ENCODE measurements around the gene CCL7. TPM values are rescaled to one million over a fixed set of nuclear protein-coding genes. Genes with fewer than 3 reads are reported as not detected.

The CCL7 gene
- total RNA-seq, 4 donors from 2014 or later, result 0.66 to 9.5 TPM; not detected in 2

- TF ChIP-seq CTCF (IDR thresholded peaks at IDR 0.05; ENCODE audit: low read depth), result no peak
These were observed 21.5 kb upstream of the CCL7 start for GRCh38 chr17:34248511-34249024.

GRCh38 chr17:34249061-34249460 lies 21.0 kb upstream of the CCL7 start:
- TF ChIP-seq CTCF (IDR thresholded peaks at IDR 0.05; ENCODE audit: low read depth), result no peak

DNA sequence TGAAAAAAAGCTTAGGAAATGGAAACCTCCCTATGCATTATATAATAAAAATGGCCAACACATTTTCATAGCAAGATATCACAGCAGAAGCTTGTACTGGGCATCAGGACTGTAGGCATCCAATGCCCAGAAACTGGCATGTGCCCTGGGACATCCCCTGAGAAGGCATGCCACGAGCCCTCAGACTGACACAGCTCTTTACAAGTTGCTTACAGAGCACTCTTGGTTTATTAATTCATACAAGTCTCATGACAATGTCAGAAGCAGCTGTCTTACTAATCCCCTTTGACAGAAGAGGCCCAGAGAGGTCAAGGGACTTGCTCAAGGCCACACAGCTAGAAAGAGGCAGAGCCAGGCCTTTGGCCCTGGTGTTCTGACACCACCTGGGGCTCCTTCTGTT lies 20.5 kb upstream of the CCL7 start:
- TF ChIP-seq CTCF (IDR thresholded peaks at IDR 0.05; ENCODE audit: low read depth), result no peak

GRCh38 chr17:34251186-34251585 lies 18.8 kb upstream of the CCL7 start:
- TF ChIP-seq CTCF (IDR thresholded peaks at IDR 0.05; ENCODE audit: low read depth), result no peak

- TF ChIP-seq CTCF (IDR thresholded peaks at IDR 0.05; ENCODE audit: low read depth), result no peak
These were observed 18.0 kb upstream of the CCL7 start for GRCh38 chr17:34252095-34252443.

DNA sequence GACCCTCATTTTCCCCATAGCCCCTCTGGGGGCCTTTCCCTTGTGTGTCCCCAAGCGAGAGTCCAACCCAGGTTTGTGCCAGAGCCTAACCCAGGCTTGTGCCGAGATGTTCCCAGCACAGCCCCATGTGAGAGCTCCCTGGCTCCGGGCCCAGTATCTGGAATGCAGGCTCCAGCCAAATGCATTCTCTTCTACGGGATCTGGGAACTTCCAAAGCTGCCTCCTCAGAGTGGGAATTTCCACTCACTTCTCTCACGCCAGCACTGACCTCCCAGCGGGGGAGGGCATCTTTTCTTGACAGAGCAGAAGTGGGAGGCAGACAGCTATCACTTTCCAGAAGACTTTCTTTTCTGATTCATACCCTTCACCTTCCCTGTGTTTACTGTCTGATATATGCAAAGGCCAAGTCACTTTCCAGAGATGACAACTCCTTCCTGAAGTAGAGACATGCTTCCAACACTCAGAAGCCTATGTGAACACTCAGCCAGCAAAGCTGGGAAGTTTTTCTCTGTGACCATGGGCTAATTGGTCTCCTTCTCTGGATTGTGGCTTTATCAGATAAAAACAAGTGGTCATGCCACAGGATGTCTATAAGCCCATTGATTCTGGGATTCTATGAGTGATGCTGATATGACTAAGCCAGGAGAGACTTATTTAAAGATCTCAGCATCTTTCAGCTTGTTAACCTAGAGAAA lies 17.4 kb upstream of the CCL7 start:
- no peak for TF ChIP-seq CTCF (IDR thresholded peaks at IDR 0.05; ENCODE audit: low read depth)

GRCh38 chr17:34253139-34253525 lies 16.9 kb upstream of the CCL7 start:
- no peak for TF ChIP-seq CTCF (IDR thresholded peaks at IDR 0.05; ENCODE audit: low read depth)
